ENCODE measurements around the gene ADCY4. TPM values are rescaled to one million over a fixed set of nuclear protein-coding genes. Genes with fewer than 3 reads are reported as not detected.

The ADCY4 gene
- total and polyA plus RNA-seq, 10 of the 15 experiments (the other 5 are each of a cell fraction or from before 2014, with no cell fraction given), result 0.05 to 0.87 (median 0.21) TPM; not detected in 1

DNA sequence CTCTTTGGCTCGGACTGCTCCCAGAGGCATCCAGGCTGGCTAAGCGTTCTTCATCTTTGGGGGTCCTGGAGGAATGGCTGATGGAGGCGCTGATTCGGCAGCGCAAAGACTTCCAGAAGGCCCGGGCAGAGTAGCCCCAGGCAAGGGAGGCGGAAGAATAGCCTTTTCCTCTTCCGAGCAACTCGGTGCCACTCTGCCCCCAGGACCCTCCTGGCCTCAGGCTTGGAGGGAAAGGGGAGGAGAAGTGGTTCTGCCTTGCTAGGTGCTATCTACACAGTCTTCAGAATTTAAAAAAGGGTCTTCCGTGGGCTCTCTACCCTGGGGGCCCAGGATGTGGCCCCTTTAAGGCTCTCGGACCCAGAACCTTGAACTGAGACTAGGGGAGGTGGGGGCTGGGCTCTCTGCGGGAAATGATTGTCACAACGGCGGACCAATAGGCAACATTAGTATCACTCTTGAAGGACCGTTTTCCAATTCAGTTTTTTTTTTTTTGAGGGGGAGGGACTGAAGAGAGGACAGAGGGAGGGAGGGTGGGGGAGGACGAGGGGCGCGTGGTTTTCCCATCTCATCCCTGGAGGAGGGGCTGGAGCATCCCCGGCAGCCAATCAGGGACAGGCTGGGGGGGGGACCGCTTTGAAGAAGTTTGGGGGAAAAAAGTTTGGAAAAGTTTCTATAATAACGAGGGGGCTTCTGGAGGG, 32.8 kb upstream of the ADCY4 start, which contains the start of gene NFATC4 (continued):
- TF ChIP-seq SIX5 (IDR thresholded peaks at IDR 0.05; ENCODE audit: low read depth, low read length, severe bottlenecking) (no peak), BCL11A (IDR thresholded peaks at IDR 0.05; ENCODE audit: low read depth, low read length) (no peak), RELA (IDR thresholded peaks at IDR 0.05; ENCODE audit: borderline replicate concordance, partially characterized antibody) (no peak), EGR1 (IDR thresholded peaks at IDR 0.05; ENCODE audit: borderline replicate concordance in 1 of 2, low read depth in 2 of 2, low read length in 2 of 2) (no peak), SP1 (IDR thresholded peaks at IDR 0.05; ENCODE audit: low read depth, low read length) (peak; percentile 27), LARP7 (IDR thresholded peaks at IDR 0.05) (peak; percentile 56), GABPA (IDR thresholded peaks at IDR 0.05; ENCODE audit: low read depth) (no peak), CREM (IDR thresholded peaks at IDR 0.05; ENCODE audit: low read depth) (0 out of 2 replicates have a peak, but pooled peaks have one; percentile 9), POU2F2 (IDR thresholded peaks at IDR 0.05; ENCODE audit: borderline replicate concordance, low read depth, low read length) (no peak), CBX5 (IDR thresholded peaks at IDR 0.05; ENCODE audit: low read depth) (no peak), DPF2 (IDR thresholded peaks at IDR 0.05) (no peak), POLR2AphosphoS5 (IDR thresholded peaks at IDR 0.05; ENCODE audit: low read length) (no peak), IKZF1 (conservative IDR thresholded peaks at IDR 0.05) (peak; percentile 1; the same call in 1 of the 2 replicates), MEF2B (IDR thresholded peaks at IDR 0.05; ENCODE audit: partially characterized antibody, poor library complexity, severe bottlenecking) (no peak), SMAD1 (IDR thresholded peaks at IDR 0.05; ENCODE audit: low read depth, partially characterized antibody) (no peak), SUPT20H (IDR thresholded peaks at IDR 0.05; ENCODE audit: borderline replicate concordance, control insufficient read depth, low read depth, low read length) (no peak)
- TF ChIP-seq, protein P1, sequence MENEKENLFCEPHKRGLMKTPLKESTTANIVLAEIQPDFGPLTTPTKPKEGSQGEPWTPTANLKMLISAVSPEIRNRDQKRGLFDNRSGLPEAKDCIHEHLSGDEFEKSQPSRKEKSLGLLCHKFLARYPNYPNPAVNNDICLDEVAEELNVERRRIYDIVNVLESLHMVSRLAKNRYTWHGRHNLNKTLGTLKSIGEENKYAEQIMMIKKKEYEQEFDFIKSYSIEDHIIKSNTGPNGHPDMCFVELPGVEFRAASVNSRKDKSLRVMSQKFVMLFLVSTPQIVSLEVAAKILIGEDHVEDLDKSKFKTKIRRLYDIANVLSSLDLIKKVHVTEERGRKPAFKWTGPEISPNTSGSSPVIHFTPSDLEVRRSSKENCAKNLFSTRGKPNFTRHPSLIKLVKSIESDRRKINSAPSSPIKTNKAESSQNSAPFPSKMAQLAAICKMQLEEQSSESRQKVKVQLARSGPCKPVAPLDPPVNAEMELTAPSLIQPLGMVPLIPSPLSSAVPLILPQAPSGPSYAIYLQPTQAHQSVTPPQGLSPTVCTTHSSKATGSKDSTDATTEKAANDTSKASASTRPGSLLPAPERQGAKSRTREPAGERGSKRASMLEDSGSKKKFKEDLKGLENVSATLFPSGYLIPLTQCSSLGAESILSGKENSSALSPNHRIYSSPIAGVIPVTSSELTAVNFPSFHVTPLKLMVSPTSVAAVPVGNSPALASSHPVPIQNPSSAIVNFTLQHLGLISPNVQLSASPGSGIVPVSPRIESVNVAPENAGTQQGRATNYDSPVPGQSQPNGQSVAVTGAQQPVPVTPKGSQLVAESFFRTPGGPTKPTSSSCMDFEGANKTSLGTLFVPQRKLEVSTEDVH (IDR thresholded peaks at IDR 0.05; ENCODE audit: low read depth, partially characterized antibody), result no peak
- TF ChIP-seq, protein P2, sequence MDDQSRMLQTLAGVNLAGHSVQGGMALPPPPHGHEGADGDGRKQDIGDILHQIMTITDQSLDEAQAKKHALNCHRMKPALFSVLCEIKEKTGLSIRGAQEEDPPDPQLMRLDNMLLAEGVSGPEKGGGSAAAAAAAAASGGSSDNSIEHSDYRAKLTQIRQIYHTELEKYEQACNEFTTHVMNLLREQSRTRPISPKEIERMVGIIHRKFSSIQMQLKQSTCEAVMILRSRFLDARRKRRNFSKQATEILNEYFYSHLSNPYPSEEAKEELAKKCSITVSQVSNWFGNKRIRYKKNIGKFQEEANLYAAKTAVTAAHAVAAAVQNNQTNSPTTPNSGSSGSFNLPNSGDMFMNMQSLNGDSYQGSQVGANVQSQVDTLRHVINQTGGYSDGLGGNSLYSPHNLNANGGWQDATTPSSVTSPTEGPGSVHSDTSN (IDR thresholded peaks at IDR 0.05; ENCODE audit: insufficient replicate concordance, low read depth, low read length), result peak; percentile 91
- TF ChIP-seq, protein P3, sequence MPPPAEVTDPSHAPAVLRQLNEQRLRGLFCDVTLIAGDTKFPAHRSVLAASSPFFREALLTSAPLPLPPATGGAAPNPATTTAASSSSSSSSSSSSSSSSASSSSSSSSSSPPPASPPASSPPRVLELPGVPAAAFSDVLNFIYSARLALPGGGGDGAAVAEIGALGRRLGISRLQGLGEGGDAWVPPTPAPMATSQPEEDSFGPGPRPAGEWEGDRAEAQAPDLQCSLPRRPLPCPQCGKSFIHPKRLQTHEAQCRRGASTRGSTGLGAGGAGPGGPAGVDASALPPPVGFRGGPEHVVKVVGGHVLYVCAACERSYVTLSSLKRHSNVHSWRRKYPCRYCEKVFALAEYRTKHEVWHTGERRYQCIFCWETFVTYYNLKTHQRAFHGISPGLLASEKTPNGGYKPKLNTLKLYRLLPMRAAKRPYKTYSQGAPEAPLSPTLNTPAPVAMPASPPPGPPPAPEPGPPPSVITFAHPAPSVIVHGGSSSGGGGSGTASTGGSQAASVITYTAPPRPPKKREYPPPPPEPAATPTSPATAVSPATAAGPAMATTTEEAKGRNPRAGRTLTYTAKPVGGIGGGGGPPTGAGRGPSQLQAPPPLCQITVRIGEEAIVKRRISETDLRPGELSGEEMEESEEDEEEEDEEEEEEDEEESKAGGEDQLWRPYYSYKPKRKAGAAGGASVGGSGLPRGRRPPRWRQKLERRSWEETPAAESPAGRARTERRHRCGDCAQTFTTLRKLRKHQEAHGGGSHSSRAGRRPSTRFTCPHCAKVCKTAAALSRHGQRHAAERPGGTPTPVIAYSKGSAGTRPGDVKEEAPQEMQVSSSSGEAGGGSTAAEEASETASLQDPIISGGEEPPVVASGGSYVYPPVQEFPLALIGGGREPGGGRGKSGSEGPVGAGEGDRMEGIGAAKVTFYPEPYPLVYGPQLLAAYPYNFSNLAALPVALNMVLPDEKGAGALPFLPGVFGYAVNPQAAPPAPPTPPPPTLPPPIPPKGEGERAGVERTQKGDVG (CRISPR knock-in tag; IDR thresholded peaks at IDR 0.05), result no peak
